GM12878 (cell line): ENCODE results near the gene SMIM43. TPM values are rescaled to one million over a fixed set of nuclear protein-coding genes. Genes with fewer than 3 reads are reported as not detected.

Experiments used
- ATAC-seq: fragments of 200-7000 bp; cut with Tn5 transposase; 3 replicates; pipeline ENCODE4 v1.9.1; 2020; ENCODE audit warnings: mild to moderate bottlenecking, moderate library complexity
- BruUV-seq: library from RNA; stranded (reverse); fragments of 400-500 nt; replicated peaks from 2 replicates; lab custom pipeline; 2021; lab: Mats Ljungman, UMichigan
- CTCF ChIA-PET: fragments of 300-600 bp; sonication (Branson Sonifier 250); formaldehyde crosslinking; extraction: SDS; loops from one replicate; lab custom pipeline; 2021; ENCODE audit warnings: inconsistent platforms; lab: Yijun Ruan, JAX
- POLR2A ChIA-PET: fragments of 350-600 bp; formaldehyde crosslinking; extraction: SDS; loops from one replicate; lab custom pipeline; 2021; ENCODE audit warnings: inconsistent platforms; lab: Charles Lee
- RAD21 ChIA-PET: fragments of 300-600 bp; sonication (Branson Sonifier 250); formaldehyde crosslinking; loops from one replicate; lab custom pipeline; 2023; ENCODE audit warnings: antibody characterized with exemption; ENCODE audit not compliant: unreplicated experiment; lab: Charles Lee
- SMC1A ChIA-PET: fragments of 300-600 bp; sonication (Branson Sonifier 250); formaldehyde crosslinking; loops from one replicate; lab custom pipeline; 2023; ENCODE audit not compliant: unreplicated experiment, uncharacterized antibody; lab: Charles Lee
- DNase-seq: peaks from one replicate; pipeline ENCODE4 v3.0.0-alpha.2; 2011; ENCODE audit warnings: low read depth, low spot score
- FAIRE-seq: peaks from 3 replicates; lab custom pipeline; 2011; peaks lifted over from hg19 to GRCh38; lab: Jason Lieb, UNC
- H2AFZ ChIP-seq: 2 replicates; pipeline ENCODE4 v1.6.0; 2011; ENCODE audit warnings: low read depth, low read length, control low read depth; ENCODE audit not compliant: control insufficient read depth
- H3K27ac ChIP-seq: 2 replicates; pipeline ENCODE4 v1.5.1; 2011; ENCODE audit warnings: control low read depth; ENCODE audit not compliant: control insufficient read depth, insufficient read depth
- H3K27me3 ChIP-seq, 2 experiments: replicated peaks in 1 of 2; 2 replicates each; pipeline versions ENCODE4 v1.6.0 to v1.6.1; 2011; ENCODE audit warnings: low read length in 1 of 2; ENCODE audit not compliant: control insufficient read depth in 2 of 2, insufficient read depth in 2 of 2
- H3K36me3 ChIP-seq, 2 experiments: 2 replicates each; pipeline ENCODE4 v1.5.1; 2011; ENCODE audit warnings: low read length in 1 of 2; ENCODE audit not compliant: control insufficient read depth in 2 of 2, insufficient read depth in 2 of 2
- H3K4me1 ChIP-seq: 2 replicates; pipeline ENCODE4 v1.6.1; 2011; ENCODE audit warnings: mild to moderate bottlenecking, low read length, moderate library complexity, mixed read lengths; ENCODE audit not compliant: control insufficient read depth, insufficient read depth
- H3K4me2 ChIP-seq: 2 replicates; pipeline ENCODE4 v1.6.0; 2011; ENCODE audit warnings: control low read depth; ENCODE audit not compliant: control insufficient read depth, insufficient read depth
- H3K4me3 ChIP-seq: fragments of 200-600 bp; sonication (generic); 2 replicates; pipeline ENCODE4 v1.5.1; 2016
- H3K79me2 ChIP-seq: 2 replicates; pipeline ENCODE4 v1.6.0; 2011; ENCODE audit warnings: low read length; ENCODE audit not compliant: control insufficient read depth, insufficient read depth
- H3K9ac ChIP-seq: 2 replicates; pipeline ENCODE4 v1.8.0; 2011; ENCODE audit warnings: low read length, control low read depth, mixed read lengths; ENCODE audit not compliant: control insufficient read depth, insufficient read depth
- H3K9me3 ChIP-seq: replicated peaks from 3 replicates; pipeline ENCODE4 v1.5.1; 2011; ENCODE audit warnings: mild to moderate bottlenecking, low read length; ENCODE audit not compliant: control insufficient read depth, insufficient read depth
- H4K20me1 ChIP-seq: 2 replicates; pipeline ENCODE4 v1.6.0; 2011; ENCODE audit not compliant: control insufficient read depth, insufficient read depth
- BMI1 ChIP-seq: fragments of 450-650 bp; IDR thresholded peaks from 2 replicates; pipeline ENCODE4 v1.6.1; 2016; ENCODE audit warnings: mild to moderate bottlenecking, moderate library complexity, borderline replicate concordance
- CHD2 ChIP-seq: IDR thresholded peaks from 2 replicates; pipeline ENCODE4 v1.6.1; 2011; ENCODE audit warnings: low read depth, low read length, improper control_type of control experiment, borderline replicate concordance
- EGR1 ChIP-seq, 2 experiments: IDR thresholded peaks; 1 replicate in 1 of 2; 2 replicates in 1 of 2; pipeline ENCODE4 v1.6.1; 2011 to 2012; ENCODE audit warnings: low read depth in 2 of 2, low read length in 2 of 2, borderline replicate concordance in 1 of 2, mild to moderate bottlenecking in 1 of 2, moderate library complexity in 1 of 2
- EP300 ChIP-seq, 2 experiments: fragments of 150-350 bp in 1 of 2; IDR thresholded peaks; 2 replicates each; pipeline ENCODE4 v1.6.1; 2011 to 2012; ENCODE audit warnings: low read depth in 2 of 2, low read length in 2 of 2, borderline replicate concordance in 1 of 2, improper control_type of control experiment in 1 of 2, inconsistent platforms in 1 of 2; ENCODE audit not compliant: control insufficient read depth in 1 of 2
- FOS ChIP-seq: IDR thresholded peaks from 3 replicates; pipeline ENCODE4 v1.6.1; 2011; ENCODE audit warnings: borderline replicate concordance; ENCODE audit not compliant: insufficient read length; ENCODE audit errors: extremely low read depth
- MLLT1 ChIP-seq: fragments of 450-650 bp; IDR thresholded peaks from 2 replicates; pipeline ENCODE4 v1.6.1; 2016; ENCODE audit warnings: mild to moderate bottlenecking
- MTA2 ChIP-seq: fragments of 450-650 bp; IDR thresholded peaks from 2 replicates; pipeline ENCODE4 v1.6.1; 2016; ENCODE audit warnings: low read depth, mild to moderate bottlenecking, moderate library complexity
- PKNOX1 ChIP-seq: fragments of 450-650 bp; IDR thresholded peaks from 2 replicates; pipeline ENCODE4 v1.6.1; 2016; ENCODE audit warnings: mild to moderate bottlenecking
- ZNF687 ChIP-seq: fragments of 450-650 bp; IDR thresholded peaks from 2 replicates; pipeline ENCODE4 v1.6.1; 2017; ENCODE audit warnings: mild to moderate bottlenecking, moderate library complexity
- WGBS: methylation state at CpG from one replicate; pipeline ENCODE4 v1.1.6; 2016; ENCODE audit warnings: low lambda C conversion rate; ENCODE audit not compliant: insufficient replicate concordance, insufficient coverage; ENCODE audit errors: missing lambda C conversion rate; 5-methylcytosine and 5-hydroxymethylcytosine counted together
- in situ Hi-C: fragments of 300-500 bp; cut with MboI; formaldehyde crosslinking; loops from 9 replicates; pipeline ENCODE4 v1.14.3; 2018; ENCODE audit warnings: mixed read lengths
- intact Hi-C: fragments of 100-400 bp; cut with micrococcal nuclease; formaldehyde crosslinking; loops from one replicate; pipeline ENCODE4 v1.14.2; 2022; ENCODE audit not compliant: unreplicated experiment
- polyA plus RNA-seq, 11 experiments: library from polyadenylated mRNA; depleted of rRNA in 4 of 11; unstranded in 6 of 11; stranded (reverse) in 5 of 11; fragments of >200 nt; fragmentation: Nextera tagmentation in 4 of 11; fragmentation: Illumina TruSeq in 1 of 11; extraction: Ambion mirVana in 4 of 11; extraction: Trizol in 1 of 11; gene quantifications; 1 replicate in 1 of 11; 2 replicates in 10 of 11; pipeline versions ENCODE4 v1.2.1 to v1.2.3, GENCODE V29; 2011 to 2016; ENCODE audit warnings: inconsistent platforms in 2 of 11, missing spikeins in 2 of 11, low read depth in 1 of 11
- total RNA-seq, 4 experiments: library from RNA; depleted of rRNA in 3 of 4; stranded (reverse); fragments of >200 nt in 3 of 4; fragmentation: Illumina TruSeq in 1 of 4; extraction: Trizol in 1 of 4; gene quantifications; 2 replicates each; pipeline versions ENCODE4 v1.2.1 to v1.2.3, GENCODE V29; 2013 to 2021

Gene SMIM43
- total and polyA plus RNA-seq, 10 of the 15 experiments (the other 5 are each of a cell fraction or from before 2014, with no cell fraction given) = 0.12 TPM; not detected in 9

- TF ChIP-seq BMI1 (no peak), EP300 (IDR thresholded peaks at IDR 0.05; ENCODE audit: borderline replicate concordance in 1 of 2, control insufficient read depth in 1 of 2, low read depth in 2 of 2, low read length in 2 of 2) (no peak), FOS (no peak)
- TF ChIP-seq, all 136 proteins: peak for 0
These were observed 20.0 kb upstream of the SMIM43 start (continued) for GRCh38 chr4:121784975-121785374.

GRCh38 chr4:121784401-121784800, 19.4 kb upstream of the SMIM43 start:
- ChIA-PET SMC1A (interaction anchor here (0.5 to 1.8 kb wide), 2 partner anchors 12 to 35 kb away, joined by 3 to 5 read pairs; no protein-coding TSS in a partner anchor), CTCF (no interaction called here), RAD21 (no interaction called here), POLR2A (no interaction called here)
- H3K4me3 ChIP-seq = no peak overlapping the region
- WGBS = 100% methylated on average over 1 of the region's 1 CpG
- intact Hi-C loops (no loop called here), in situ Hi-C loops (no loop called here)
- H3K79me2 ChIP-seq = no peaks in the 10 kb centered on the region
- no peak overlapping the region for H3K9ac ChIP-seq
- DNase-seq = no peak
- H2AFZ ChIP-seq = no peak overlapping the region
- TF ChIP-seq EGR1 (IDR thresholded peaks at IDR 0.05; ENCODE audit: borderline replicate concordance in 1 of 2, low read depth in 2 of 2, low read length in 2 of 2) = no peak
- no peak for TF ChIP-seq MTA2
- TF ChIP-seq PKNOX1 = no peak
- TF ChIP-seq MLLT1 = no peak
- no peak for TF ChIP-seq ZNF687
- no peak for TF ChIP-seq CHD2
- H3K4me2 ChIP-seq = no peak overlapping the region
- H3K27ac ChIP-seq = no peak overlapping the region
- BruUV-seq = no TSS peak
- no peaks in the 10 kb centered on the region; the same call in 2 of the 3 replicates for H3K9me3 ChIP-seq
- FAIRE-seq = no peak
- H3K4me1 ChIP-seq = peaks cover 16% of the 10 kb centered on the region
- no peak for ATAC-seq
- H4K20me1 ChIP-seq = no peaks in the 10 kb centered on the region
- no peaks in the 10 kb centered on the region for H3K36me3 ChIP-seq
- no peaks in the 10 kb centered on the region for H3K27me3 ChIP-seq
